ENCODE results near the gene C1orf35.

The C1orf35 gene

GRCh38 chr1:228096416-228097332 lies 6.5 kb downstream of the C1orf35 start:
- Histone ChIP-seq H3K36me3 (ENCODE audit: control insufficient read depth, low read depth, low read length) (peaks cover 44% of the 10 kb centered on the region), H3K9me3 (ENCODE audit: control insufficient read depth, low read depth, low read length) (no peaks in the 10 kb centered on the region), H3K27me3 (ENCODE audit: control insufficient read depth, insufficient read depth, low read length) (no peaks in the 10 kb centered on the region), H3K4me3 (ENCODE audit: low read length) (no peak overlapping the region), H3K4me1 (ENCODE audit: control insufficient read depth, low read depth, low read length) (no peaks in the 10 kb centered on the region), H3K9ac (ENCODE audit: low read length) (no peak overlapping the region), H3K27ac (ENCODE audit: low read length) (no peak overlapping the region)

GRCh38 chr1:228095938-228096337 lies 7.2 kb downstream of the C1orf35 start:
- Histone ChIP-seq H3K4me3 (ENCODE audit: low read length) (no peak overlapping the region), H3K4me1 (ENCODE audit: control insufficient read depth, low read depth, low read length) (no peaks in the 10 kb centered on the region), H3K27me3 (ENCODE audit: control insufficient read depth, insufficient read depth, low read length) (no peaks in the 10 kb centered on the region), H3K9me3 (ENCODE audit: control insufficient read depth, low read depth, low read length) (no peaks in the 10 kb centered on the region), H3K9ac (ENCODE audit: low read length) (no peak overlapping the region), H3K27ac (ENCODE audit: low read length) (no peak overlapping the region), H3K36me3 (ENCODE audit: control insufficient read depth, low read depth, low read length) (peaks cover 41% of the 10 kb centered on the region)

GRCh38 chr1:228095161-228095560 lies 8.0 kb downstream of the C1orf35 start:
- Histone ChIP-seq H3K9me3 (ENCODE audit: control insufficient read depth, low read depth, low read length) (no peaks in the 10 kb centered on the region), H3K36me3 (ENCODE audit: control insufficient read depth, low read depth, low read length) (peaks cover 35% of the 10 kb centered on the region), H3K4me1 (ENCODE audit: control insufficient read depth, low read depth, low read length) (no peaks in the 10 kb centered on the region), H3K9ac (ENCODE audit: low read length) (no peak overlapping the region), H3K27ac (ENCODE audit: low read length) (no peak overlapping the region), H3K4me3 (ENCODE audit: low read length) (no peak overlapping the region), H3K27me3 (ENCODE audit: control insufficient read depth, insufficient read depth, low read length) (no peaks in the 10 kb centered on the region)

GRCh38 chr1:228094432-228095016 lies 8.6 kb downstream of the C1orf35 start:
- H3K27ac ChIP-seq (ENCODE audit: low read length) = no peak overlapping the region
- no peak overlapping the region for H3K4me3 ChIP-seq (ENCODE audit: low read length)
- H3K36me3 ChIP-seq (ENCODE audit: control insufficient read depth, low read depth, low read length) = peaks cover 28% of the 10 kb centered on the region
- H3K9ac ChIP-seq (ENCODE audit: low read length) = no peak overlapping the region
- H3K4me1 ChIP-seq (ENCODE audit: control insufficient read depth, low read depth, low read length) = no peaks in the 10 kb centered on the region
- no peaks in the 10 kb centered on the region for H3K9me3 ChIP-seq (ENCODE audit: control insufficient read depth, low read depth, low read length)
- no peaks in the 10 kb centered on the region for H3K27me3 ChIP-seq (ENCODE audit: control insufficient read depth, insufficient read depth, low read length)

- peaks cover 20% of the 10 kb centered on the region for H3K36me3 ChIP-seq (ENCODE audit: control insufficient read depth, low read depth, low read length)
- no peak overlapping the region for H3K9ac ChIP-seq (ENCODE audit: low read length)
- no peak overlapping the region for H3K27ac ChIP-seq (ENCODE audit: low read length)
- H3K27me3 ChIP-seq (ENCODE audit: control insufficient read depth, insufficient read depth, low read length) = no peaks in the 10 kb centered on the region
- no peaks in the 10 kb centered on the region for H3K4me1 ChIP-seq (ENCODE audit: control insufficient read depth, low read depth, low read length)
- no peaks in the 10 kb centered on the region for H3K9me3 ChIP-seq (ENCODE audit: control insufficient read depth, low read depth, low read length)
- H3K4me3 ChIP-seq (ENCODE audit: low read length) = no peak overlapping the region
Measured at GRCh38 chr1:228093050-228093906, 9.8 kb downstream of the C1orf35 start.

- no peaks in the 10 kb centered on the region for H3K9me3 ChIP-seq (ENCODE audit: control insufficient read depth, low read depth, low read length)
- H3K36me3 ChIP-seq (ENCODE audit: control insufficient read depth, low read depth, low read length) = peaks cover 13% of the 10 kb centered on the region
- H3K4me3 ChIP-seq (ENCODE audit: low read length) = no peak overlapping the region
Measured at GRCh38 chr1:228092342-228093049, 10.6 kb downstream of the C1orf35 start.

GRCh38 chr1:228091084-228091483 lies 12.0 kb downstream of the C1orf35 start:
- no peaks in the 10 kb centered on the region for H3K27me3 ChIP-seq (ENCODE audit: control insufficient read depth, insufficient read depth, low read length)
- no peak overlapping the region for H3K4me3 ChIP-seq (ENCODE audit: low read length)
- H3K9me3 ChIP-seq (ENCODE audit: control insufficient read depth, low read depth, low read length) = no peaks in the 10 kb centered on the region
- H3K27ac ChIP-seq (ENCODE audit: low read length) = no peak overlapping the region
- no peak overlapping the region for H3K9ac ChIP-seq (ENCODE audit: low read length)
- peaks cover 6% of the 10 kb centered on the region for H3K36me3 ChIP-seq (ENCODE audit: control insufficient read depth, low read depth, low read length)
- no peaks in the 10 kb centered on the region for H3K4me1 ChIP-seq (ENCODE audit: control insufficient read depth, low read depth, low read length)

More at GRCh38 chr1:228092342-228093049, 10.6 kb downstream of the C1orf35 start:
- H3K4me1 ChIP-seq (ENCODE audit: control insufficient read depth, low read depth, low read length) = no peaks in the 10 kb centered on the region
- no peak overlapping the region for H3K9ac ChIP-seq (ENCODE audit: low read length)
- H3K27me3 ChIP-seq (ENCODE audit: control insufficient read depth, insufficient read depth, low read length) = no peaks in the 10 kb centered on the region
- H3K27ac ChIP-seq (ENCODE audit: low read length) = no peak overlapping the region

GRCh38 chr1:228090613-228091081 lies 12.5 kb downstream of the C1orf35 start:
- Histone ChIP-seq H3K27ac (ENCODE audit: low read length) (no peak overlapping the region), H3K4me1 (ENCODE audit: control insufficient read depth, low read depth, low read length) (no peaks in the 10 kb centered on the region), H3K9ac (ENCODE audit: low read length) (no peak overlapping the region)

GRCh38 chr1:228089519-228090380 lies 13.4 kb downstream of the C1orf35 start:
- Histone ChIP-seq H3K4me3 (ENCODE audit: low read length) (no peak overlapping the region), H3K27ac (ENCODE audit: low read length) (no peak overlapping the region), H3K9me3 (ENCODE audit: control insufficient read depth, low read depth, low read length) (no peaks in the 10 kb centered on the region), H3K36me3 (ENCODE audit: control insufficient read depth, low read depth, low read length) (peaks cover 4% of the 10 kb centered on the region), H3K4me1 (ENCODE audit: control insufficient read depth, low read depth, low read length) (peaks cover 3% of the 10 kb centered on the region), H3K9ac (ENCODE audit: low read length) (no peak overlapping the region), H3K27me3 (ENCODE audit: control insufficient read depth, insufficient read depth, low read length) (no peaks in the 10 kb centered on the region)

More at GRCh38 chr1:228090613-228091081, 12.5 kb downstream of the C1orf35 start:
- H3K4me3 ChIP-seq (ENCODE audit: low read length) = no peak overlapping the region
- no peaks in the 10 kb centered on the region for H3K27me3 ChIP-seq (ENCODE audit: control insufficient read depth, insufficient read depth, low read length)
- H3K9me3 ChIP-seq (ENCODE audit: control insufficient read depth, low read depth, low read length) = no peaks in the 10 kb centered on the region
- H3K36me3 ChIP-seq (ENCODE audit: control insufficient read depth, low read depth, low read length) = peaks cover 4% of the 10 kb centered on the region
